Measurements from ENCODE around the gene FAM111A.

Gene FAM111A

DNA sequence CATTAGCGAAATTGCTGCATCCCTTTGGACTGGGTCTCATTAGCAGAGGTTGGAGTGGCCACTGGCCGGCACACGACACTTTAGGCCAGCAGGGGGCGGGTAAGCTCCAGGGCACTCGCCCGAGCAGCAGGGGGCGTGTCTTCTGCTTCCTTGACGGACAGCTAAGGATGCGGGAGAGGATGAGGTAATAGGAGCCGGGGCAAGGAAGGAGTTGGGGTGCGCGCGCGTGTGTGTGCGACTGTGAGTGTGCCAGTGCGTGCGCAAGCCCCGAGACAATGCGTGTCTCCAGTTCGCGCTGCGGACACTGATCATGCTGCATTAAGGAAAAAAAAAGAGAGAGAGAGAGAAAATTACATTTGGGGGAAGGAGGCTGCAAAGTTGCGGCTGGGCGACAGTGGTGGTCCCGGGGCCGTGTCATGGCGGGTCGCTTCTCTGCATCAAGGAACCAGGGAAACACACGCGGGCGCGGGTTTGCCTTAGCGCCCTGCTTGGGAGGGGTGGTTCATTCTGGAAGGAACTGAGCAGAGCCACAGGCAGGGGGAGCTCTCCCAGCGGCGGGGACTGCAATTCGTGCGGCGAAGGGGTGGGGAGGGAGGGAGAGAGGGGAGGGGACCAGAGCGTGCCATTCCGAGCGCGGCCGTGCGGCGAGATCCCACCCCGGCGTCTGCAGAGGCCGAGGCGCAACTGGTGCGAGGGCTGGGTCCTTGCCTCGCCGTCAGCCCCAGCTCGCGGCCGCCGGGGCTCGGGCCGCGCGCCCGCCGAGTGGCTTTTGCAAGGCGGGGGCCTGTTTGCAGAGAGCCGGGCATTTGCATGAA, 29.1 kb downstream of the FAM111A start, which contains the start of gene DTX4:
Gene DTX4 (plus strand): TSS at position 625 of the 815 bp plus-strand sequence. CDS start 464 bp downstream, outside the sequence.
- H3K27ac ChIP-seq, result peak within 1 kb of the TSS; percentile 81
- H3K27me3 ChIP-seq, result peaks cover 43% of the 10 kb centered on the region
- no peaks in the 10 kb centered on the region for H3K9me3 ChIP-seq
- H3K4me3 ChIP-seq (ENCODE audit: low read depth in 1 of 2, low read length in 1 of 2), result peak within 1 kb of the TSS; percentile 76 to 95
- H3K4me1 ChIP-seq (ENCODE audit: control insufficient read depth in 1 of 2, insufficient read depth in 1 of 2, low read depth in 1 of 2, low read length in 1 of 2), result peaks cover 23 to 26% of the 10 kb centered on the region in 2 experiments
- TF ChIP-seq, protein P1, sequence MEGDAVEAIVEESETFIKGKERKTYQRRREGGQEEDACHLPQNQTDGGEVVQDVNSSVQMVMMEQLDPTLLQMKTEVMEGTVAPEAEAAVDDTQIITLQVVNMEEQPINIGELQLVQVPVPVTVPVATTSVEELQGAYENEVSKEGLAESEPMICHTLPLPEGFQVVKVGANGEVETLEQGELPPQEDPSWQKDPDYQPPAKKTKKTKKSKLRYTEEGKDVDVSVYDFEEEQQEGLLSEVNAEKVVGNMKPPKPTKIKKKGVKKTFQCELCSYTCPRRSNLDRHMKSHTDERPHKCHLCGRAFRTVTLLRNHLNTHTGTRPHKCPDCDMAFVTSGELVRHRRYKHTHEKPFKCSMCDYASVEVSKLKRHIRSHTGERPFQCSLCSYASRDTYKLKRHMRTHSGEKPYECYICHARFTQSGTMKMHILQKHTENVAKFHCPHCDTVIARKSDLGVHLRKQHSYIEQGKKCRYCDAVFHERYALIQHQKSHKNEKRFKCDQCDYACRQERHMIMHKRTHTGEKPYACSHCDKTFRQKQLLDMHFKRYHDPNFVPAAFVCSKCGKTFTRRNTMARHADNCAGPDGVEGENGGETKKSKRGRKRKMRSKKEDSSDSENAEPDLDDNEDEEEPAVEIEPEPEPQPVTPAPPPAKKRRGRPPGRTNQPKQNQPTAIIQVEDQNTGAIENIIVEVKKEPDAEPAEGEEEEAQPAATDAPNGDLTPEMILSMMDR (IDR thresholded peaks at IDR 0.05), result peak; percentile 92
- H3K36me3 ChIP-seq, result peaks cover 7% of the 10 kb centered on the region

DNA sequence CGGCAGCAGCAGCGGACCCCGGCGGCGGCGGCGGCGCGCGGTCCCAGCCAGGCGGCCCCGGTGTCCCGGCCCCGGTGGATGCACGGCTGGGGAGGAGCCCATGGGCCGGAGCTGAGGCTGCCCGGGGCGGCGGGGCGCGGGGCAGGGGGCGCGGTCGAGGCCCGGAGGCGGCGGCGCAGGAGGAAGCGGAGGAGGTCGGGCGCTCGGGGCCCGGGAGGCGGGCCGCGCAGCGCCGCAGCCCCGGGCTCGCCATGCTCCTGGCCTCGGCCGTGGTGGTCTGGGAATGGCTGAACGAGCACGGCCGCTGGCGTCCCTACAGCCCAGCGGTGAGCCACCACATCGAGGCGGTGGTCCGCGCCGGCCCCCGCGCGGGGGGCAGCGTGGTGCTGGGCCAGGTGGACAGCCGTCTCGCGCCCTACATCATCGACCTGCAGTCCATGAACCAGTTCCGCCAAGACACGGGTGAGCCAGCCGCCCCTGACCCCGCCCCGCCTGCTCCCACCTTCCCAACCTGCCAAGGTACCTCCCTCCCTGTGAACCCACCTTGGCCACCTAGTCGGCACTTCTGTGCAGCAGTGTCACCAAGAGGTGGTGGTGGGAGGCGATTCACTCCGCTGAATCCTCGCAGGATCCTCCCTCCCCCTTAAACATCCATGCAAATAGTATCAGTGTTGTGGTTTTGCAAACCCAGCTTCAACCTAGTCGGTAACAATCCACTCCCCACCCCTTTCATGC, 29.9 kb downstream of the FAM111A start:
- peak overlapping the region; percentile 76 to 95 for H3K4me3 ChIP-seq (ENCODE audit: low read depth in 1 of 2, low read length in 1 of 2)
- peaks cover 23 to 26% of the 10 kb centered on the region in 2 experiments for H3K4me1 ChIP-seq (ENCODE audit: control insufficient read depth in 1 of 2, insufficient read depth in 1 of 2, low read depth in 1 of 2, low read length in 1 of 2)
- no peaks in the 10 kb centered on the region for H3K9me3 ChIP-seq
- TF ChIP-seq, protein P1 (IDR thresholded peaks at IDR 0.05), result no peak
- peak overlapping the region; percentile 81 for H3K27ac ChIP-seq
- H3K36me3 ChIP-seq, result peaks cover 7% of the 10 kb centered on the region
- peaks cover 39% of the 10 kb centered on the region for H3K27me3 ChIP-seq

DNA sequence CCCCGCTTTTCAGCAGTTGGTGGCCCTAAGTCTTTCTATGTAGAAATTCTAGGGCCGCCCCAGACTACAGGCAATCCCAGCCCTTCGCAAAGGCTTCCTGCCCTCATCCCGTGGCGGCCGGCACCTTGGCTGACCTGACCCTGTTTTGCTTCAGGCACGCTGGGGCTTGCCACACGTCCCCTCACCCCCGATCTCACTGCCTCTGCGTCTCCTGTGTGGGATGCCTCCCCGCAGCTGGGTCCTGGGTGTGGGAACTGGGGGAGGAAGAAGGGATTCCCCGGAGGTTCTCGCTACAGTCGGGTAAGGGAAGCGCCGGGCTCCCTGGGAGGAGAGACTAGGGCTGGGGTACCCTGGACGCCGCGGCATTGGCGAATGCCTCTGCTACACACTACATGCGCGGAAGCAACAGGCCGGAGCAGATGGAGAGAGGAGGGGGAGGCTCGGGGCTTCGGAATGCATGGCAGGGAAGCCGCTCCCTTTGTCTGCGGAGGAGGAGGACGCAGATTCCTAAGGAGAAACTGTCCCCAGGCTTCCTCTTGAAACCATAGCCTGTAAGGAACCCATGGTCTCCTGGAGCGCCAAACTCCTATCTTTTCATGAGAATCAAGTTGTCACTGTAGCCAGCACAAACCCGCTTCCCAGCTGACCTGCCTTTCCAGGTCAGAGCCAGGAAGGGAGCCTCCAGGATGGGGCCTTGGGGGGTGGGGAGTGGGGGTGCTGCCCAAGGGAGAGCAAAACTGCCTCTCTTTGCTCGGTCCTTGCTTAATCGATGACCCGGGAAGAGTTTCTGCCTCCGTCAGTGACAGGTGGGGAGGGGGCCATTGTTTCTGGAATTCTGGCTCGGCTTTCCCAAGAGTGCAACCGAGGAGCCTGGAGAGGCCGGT, 30.7 kb downstream of the FAM111A start:
- peak overlapping the region; percentile 81 for H3K27ac ChIP-seq
- peak overlapping the region; percentile 76 to 95 for H3K4me3 ChIP-seq (ENCODE audit: low read depth in 1 of 2, low read length in 1 of 2)
- no peaks in the 10 kb centered on the region for H3K9me3 ChIP-seq
- TF ChIP-seq, protein P1 (IDR thresholded peaks at IDR 0.05), result no peak
- H3K27me3 ChIP-seq, result peaks cover 35% of the 10 kb centered on the region
- peaks cover 23 to 26% of the 10 kb centered on the region in 2 experiments for H3K4me1 ChIP-seq (ENCODE audit: control insufficient read depth in 1 of 2, insufficient read depth in 1 of 2, low read depth in 1 of 2, low read length in 1 of 2)
- peaks cover 7% of the 10 kb centered on the region for H3K36me3 ChIP-seq

DNA sequence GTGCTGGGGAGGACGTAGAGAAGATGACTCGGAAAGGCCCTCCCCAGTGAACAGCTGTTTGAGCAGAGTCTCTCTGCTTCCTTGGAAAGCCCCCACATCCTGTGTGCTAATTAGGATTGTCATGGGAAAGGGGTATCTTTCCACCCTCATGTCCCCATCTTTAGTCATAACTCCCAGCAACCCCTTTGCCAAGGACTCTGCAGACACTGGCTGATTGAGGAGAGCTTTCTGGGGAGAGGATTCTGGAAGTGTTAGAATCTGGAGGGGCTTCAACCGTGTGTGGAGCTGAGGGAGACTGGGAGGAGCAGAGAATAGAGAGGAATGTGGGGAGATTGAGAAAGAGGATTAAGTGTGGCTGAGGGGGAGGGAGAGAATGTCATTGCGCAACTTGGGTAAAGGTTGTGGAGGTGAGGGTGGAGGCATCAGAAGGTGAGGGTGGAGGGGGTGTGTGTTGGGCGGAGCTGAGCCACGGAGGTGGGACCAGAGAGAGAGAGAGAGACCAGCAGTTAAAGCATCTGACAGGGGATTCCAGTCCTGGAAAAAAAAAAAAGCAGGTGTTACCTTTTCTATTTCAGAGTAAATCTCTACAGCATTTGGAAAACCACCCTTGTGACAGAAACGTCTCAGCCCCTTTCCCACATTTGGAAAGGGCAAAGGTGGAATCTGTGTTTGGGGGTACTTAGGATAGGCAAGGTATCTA, 31.5 kb downstream of the FAM111A start:
- H3K27ac ChIP-seq, result peak overlapping the region; percentile 13

More for the DNA sequence above, 31.5 kb downstream of the FAM111A start:
- Histone ChIP-seq H3K9me3 (no peaks in the 10 kb centered on the region), H3K4me1 (ENCODE audit: control insufficient read depth in 1 of 2, insufficient read depth in 1 of 2, low read depth in 1 of 2, low read length in 1 of 2) (peaks cover 23 to 26% of the 10 kb centered on the region in 2 experiments), H3K27me3 (peaks cover 35% of the 10 kb centered on the region), H3K4me3 (ENCODE audit: low read depth in 1 of 2, low read length in 1 of 2) (peak overlapping the region in 1 of 2 experiments; percentile 95), H3K36me3 (peaks cover 7% of the 10 kb centered on the region)
- TF ChIP-seq, protein P1 (IDR thresholded peaks at IDR 0.05), result no peak

All from neutrophil (primary cell).